HG03280 (cell line): Measurements from ENCODE around the gene C16orf78.

Experiments
- ATAC-seq: cut with Tn5 transposase; IDR thresholded peaks from one replicate; pipeline ENCODE4 v1.9.1; 2021; ENCODE audit warnings: mild to moderate bottlenecking, moderate library complexity; ENCODE audit not compliant: unreplicated experiment

C16orf78 gene

DNA sequence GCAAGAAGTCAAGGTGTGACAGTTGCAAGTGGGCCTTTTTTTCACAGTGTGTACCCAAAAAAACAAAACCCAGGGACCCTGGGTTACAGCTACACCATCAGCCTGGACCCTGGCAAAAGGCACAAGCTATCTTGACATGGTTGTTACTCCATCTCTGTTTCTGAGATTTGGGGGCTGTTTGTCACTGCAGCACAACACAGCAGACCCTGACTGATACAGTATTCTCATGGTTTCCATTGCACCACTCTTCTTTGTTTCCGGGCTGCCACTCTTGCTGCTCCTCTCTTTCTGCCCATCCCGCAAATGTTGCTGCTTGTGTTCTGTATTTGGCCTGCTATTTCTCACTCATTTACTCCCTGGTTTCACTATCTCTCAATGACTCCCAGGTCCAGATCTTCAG is 55.2 kb downstream of the C16orf78 start:
- ATAC-seq = no peak

DNA sequence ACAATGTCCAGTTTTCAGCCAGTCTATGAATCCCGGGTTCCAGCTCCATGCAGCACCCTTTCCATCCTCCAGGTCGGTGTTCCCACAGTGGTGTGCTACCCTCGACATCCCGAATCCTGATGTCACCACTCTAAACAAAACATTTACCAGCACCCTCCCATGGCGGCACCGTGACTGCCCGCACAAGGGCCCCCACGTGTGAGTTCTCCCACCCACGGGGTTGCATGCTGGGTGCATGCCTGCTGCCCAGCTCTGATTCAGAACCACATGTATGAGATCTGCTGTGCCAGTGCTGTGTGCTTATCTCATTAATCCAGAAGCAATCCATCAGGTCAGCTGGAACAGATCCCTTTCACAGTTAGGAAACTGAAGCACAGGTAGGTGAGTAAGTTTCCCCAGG is 57.4 kb downstream of the C16orf78 start:
- ATAC-seq = no peak

DNA sequence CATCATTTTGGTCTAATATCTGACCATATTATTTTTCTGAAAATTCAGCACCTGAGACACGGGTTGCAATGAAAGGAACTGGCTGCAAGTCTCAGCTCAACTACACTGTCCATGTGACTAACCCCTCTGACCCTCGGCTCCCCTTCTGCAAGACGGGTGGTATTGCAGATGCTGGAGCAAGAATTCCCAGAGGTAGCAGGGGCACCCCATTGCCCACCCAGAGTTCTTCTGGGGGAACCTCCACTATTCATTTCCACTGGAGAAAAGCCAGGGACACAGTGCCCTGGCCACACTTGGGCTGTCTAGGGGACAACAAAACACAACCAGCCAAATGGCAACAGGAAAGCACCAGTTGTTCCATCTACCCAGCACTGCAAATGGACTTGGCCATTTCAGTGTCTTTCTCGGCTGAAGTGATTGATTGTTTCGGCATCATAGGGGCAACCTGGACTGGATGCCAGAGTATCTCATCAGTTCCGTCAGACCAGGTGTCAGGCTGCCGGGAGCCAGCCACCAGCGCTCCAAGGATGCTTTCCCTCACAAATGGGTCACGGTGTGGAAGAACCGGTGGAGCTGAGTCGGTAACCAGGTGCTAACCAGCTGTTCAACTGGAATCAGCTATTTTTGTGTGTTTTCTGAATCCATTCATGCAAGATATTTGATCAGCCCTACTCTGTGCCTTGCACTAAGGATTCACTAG is 58.1 kb downstream of the C16orf78 start:
- no peak for ATAC-seq

DNA sequence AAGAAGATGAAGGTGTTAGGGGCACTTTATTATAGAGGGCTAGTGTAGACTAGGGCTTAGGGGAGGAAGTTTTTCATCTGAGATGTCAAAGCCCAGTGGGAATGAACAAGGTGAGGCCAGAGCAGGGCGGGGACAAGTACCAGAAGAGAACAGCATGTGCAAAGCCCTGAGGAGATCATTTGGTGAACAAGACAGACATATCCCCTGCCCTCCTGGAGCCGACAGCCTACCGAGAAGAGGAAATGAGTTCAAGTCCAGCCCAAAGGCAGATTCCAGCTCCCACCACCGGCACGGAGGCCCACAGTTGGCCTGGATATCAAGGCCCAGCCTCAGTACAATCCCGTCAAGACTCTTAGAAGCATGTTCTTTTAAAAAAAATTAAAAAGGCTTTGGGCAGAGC is 61.1 kb downstream of the C16orf78 start:
- no peak for ATAC-seq

DNA sequence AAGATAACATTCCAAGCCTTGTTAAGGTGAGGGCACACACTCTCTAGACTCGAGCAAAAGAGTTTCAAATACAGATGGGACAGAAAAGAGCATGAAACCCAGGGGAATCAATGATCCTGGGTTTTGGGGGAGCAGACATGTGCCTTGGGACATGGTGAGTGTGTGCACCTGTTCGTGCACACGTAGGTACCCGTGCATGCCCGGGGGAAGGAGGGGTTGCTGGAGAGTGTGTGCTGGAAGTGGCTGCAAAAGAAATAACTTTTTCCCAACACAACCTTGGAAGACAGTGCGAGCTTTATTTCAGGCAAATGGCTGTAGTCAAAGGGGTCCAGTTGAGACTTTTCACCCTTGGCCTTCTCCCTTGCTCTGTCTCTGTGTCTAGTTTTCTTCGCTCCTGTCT is 62.6 kb downstream of the C16orf78 start:
- no peak for ATAC-seq

DNA sequence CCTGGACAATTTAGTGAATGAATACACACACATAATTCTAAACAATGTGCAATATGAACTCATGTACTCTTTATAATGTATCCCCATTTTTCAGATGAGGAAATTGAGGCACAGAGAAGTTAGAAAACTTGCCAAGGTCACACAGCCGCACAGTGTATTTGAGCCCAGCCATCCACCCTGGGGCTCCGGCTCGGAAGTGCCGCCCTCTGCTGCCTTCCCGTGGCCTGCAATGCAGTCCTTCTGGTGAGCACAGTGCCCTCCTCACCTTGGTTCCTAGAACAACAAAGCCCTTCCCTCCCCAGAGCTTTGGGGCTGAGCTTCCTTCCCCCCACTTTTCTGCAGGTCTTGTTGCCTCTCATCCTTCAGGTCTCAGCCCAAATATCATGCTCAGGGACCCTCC is 63.7 kb downstream of the C16orf78 start:
- no peak for ATAC-seq

DNA sequence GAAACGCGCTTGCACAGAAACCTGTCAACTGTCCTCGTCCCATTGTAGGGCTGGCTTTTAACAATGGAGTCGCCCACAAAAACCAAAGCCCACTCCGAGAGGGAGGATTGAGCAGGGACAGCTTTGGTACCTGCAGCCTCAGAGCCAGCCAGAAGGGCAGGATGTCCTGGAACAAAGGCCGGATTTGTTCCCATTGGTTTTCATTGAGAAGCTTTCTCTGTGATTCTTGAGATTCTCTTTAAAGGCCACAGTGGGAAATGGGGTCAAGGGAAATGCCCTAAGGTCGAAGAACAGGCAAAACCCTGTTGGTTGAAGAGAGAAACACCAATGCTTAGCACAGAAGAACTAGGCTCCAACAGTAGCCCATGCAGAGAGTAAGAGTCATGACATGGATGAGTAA is 65.4 kb downstream of the C16orf78 start:
- ATAC-seq = no peak

DNA sequence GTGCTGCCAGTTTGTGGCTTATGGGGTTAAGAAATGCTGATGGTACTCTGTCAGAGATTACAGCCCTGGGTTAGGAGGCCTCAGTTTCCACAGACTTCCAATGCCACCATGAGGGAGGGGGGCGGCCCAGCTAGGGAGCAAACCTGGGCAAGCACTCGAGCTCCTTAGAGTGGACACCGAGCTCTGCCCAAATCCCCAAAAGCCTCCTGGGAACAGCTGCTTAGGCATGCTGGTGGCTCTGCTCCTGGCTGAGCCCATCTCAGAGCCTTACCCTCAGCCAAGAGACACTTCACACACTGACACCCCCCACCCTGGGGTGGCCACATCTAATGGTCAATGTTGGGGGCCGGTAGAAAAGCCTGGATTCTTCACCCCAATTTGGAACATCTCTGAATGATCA is 66.1 kb downstream of the C16orf78 start:
- ATAC-seq = no peak

DNA sequence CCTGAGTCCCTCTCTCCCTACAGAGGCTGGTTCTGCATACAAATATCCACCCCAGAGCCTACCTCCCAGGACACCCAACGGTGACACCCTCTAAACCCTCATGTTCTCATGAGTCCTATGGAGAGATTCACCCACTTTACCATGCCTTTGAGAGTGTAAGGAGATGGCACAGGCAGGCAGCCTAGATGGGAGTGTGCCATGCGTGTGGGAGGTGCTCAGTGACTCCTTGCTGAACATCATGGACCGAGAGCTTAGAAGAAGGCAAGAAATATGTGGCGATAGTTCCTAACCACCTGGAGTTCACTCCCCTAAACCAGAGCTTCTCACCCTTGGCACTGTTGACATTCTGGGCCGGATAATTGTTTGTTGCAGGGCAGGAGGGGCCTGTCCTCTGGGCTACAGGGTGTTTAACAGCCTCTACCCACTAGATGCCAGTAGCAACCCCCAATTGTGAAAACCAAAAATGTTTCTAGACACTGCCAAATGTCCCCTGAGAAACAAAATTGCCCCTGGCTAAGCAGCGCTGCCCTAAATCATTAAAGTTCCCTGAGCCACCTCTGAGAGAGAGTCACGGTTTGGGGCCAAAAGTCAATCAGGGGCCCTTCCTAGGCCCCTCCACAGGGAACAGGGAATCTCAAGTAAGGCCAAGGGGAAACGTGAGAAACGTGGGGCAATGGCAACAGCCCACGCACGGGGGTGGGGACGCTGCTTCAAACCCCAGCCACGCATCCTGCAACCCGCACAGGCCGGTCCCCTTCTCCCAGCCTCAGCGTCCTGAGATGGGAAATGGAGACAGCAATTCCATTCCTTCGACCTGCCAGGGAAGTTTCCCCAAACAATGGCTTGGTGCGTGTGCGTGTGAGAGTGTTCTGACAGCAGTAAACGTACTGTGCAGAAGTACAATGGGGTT is 66.8 kb downstream of the C16orf78 start:
- no peak for ATAC-seq

DNA sequence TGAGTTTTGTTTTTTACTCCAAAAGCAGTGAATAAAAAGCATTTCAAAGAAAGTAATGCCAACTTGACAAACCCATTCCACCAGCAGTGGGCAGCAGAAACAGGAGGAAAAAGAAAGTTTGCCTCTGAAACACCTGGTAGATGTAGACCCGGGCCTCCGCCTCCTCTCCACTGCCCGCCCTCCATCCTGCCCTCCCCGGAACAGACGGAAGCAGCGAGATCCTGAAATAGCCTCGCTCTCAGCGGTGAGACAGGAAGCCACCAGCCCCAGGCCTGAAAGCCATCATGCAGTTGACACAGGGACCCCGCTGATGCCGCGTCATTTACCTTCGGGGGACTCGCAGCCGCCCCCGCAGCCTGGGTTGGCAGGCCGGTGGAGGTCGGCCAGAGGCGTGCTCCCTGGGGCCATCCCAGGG is 67.8 kb downstream of the C16orf78 start:
- peak; percentile 86 for ATAC-seq

DNA sequence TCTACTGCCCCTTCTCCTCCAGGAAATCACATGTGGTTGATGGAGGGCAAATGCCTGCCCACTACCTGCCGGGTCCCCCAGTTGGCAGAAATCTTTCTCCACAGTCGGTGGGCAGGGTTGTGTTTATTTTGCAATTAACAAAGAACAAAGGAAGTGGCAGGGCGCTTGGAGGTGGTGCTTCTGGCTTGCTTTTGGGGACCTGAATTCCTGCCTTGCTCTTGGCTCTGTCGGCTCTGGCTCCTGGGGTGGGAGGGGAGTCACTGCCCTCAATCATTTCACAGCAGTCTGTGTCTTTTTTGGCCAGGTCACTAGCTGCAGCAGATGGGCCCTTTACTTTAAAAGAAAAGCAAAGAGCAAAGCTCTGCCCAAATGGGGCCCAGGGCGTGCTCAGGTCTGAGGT is 69.2 kb downstream of the C16orf78 start:
- no peak for ATAC-seq

DNA sequence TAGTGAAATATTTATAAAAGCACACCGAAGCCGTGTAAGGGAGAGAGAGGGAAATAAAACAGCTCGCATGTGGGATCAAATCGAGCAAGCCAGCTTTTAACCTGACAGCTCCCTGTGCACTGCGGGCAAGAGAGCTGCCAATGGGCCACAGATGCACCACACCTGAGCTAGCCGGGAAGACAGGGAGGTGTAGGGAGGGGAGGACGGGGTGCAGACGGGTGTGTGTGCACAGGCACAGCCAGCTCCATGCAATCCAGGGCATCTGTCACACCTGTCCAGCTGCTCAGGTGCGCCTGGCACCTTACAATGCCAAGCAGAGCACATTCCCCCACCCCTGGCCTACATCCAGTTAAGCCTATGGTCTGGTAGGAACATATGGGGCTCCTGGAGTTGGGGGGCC is 70.0 kb downstream of the C16orf78 start:
- no peak for ATAC-seq

DNA sequence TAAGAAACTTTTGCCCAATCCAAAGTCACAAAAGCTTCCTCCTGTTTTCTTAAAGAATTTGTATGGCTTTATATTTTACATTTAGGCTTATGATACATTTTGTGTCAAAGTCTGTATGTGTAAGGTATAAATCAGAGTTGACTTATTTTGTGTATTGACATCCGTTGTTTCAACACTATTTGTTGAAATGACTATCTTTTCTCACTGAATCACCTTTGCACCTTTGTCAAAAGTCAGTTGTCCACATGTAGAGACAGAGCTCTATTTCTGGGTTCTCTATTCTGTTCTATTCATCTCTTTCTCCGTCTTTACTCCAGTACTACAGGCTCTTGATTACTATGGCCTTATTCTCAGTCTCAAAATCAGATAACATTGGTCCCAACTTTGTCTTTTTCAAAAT is 73.2 kb downstream of the C16orf78 start:
- no peak for ATAC-seq
